Measurements from ENCODE around the gene NOTCH3. TPM values are rescaled to one million over a fixed set of nuclear protein-coding genes. Genes with fewer than 3 reads are reported as not detected.

NOTCH3 gene
- total RNA-seq, 1 experiment from 2014 or later: 164 TPM

DNA sequence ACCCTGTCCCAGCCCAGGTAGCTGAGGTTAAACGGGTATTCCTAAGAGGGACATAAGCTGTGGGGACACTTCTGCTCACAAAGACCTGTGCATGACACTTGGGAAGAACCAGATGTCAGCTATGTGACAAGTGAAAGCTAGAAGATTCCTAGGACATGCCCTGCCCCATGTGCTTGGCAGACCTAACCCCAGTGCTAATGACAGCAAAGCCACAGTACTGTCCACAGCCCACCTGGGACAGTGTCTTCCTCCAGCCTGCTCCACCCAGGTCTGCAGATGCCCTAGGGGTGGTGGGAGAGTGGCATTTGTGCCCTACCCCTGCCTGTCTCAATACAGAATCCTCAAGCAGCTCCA is 49.8 kb upstream of the NOTCH3 start:
- no peaks in the 10 kb centered on the region for H3K9me3 ChIP-seq (ENCODE audit: control insufficient read depth, low read depth, low read length)
- no peaks in the 10 kb centered on the region for H3K79me2 ChIP-seq (ENCODE audit: insufficient read depth, low read length)
- no peak overlapping the region for H3K23ac ChIP-seq (ENCODE audit: insufficient read length, low read depth, low read length)
- no peaks in the 10 kb centered on the region for H3K9me3 Mint-ChIP-seq
- no peak overlapping the region for H3K56ac ChIP-seq (ENCODE audit: insufficient read length, low read depth, low read length)
- H3K4me2 ChIP-seq (ENCODE audit: insufficient read depth, insufficient read length, low read length): no peak overlapping the region
- H2AFZ ChIP-seq (ENCODE audit: low read length): no peak overlapping the region
- H4K20me1 ChIP-seq (ENCODE audit: control insufficient read depth, insufficient read depth, insufficient read length): peaks cover 2% of the 10 kb centered on the region
- no peak for DNase-seq
- no peak overlapping the region for H2BK15ac ChIP-seq (ENCODE audit: low read depth, low read length)
- no peak overlapping the region for H3K18ac ChIP-seq (ENCODE audit: insufficient read length, low read depth, low read length)
- no CpG with 5 or more reads among the region's 1 CpG for whole genome bisulfite sequencing (ENCODE audit: extremely low coverage, insufficient read length, low lambda C conversion rate)
- no peaks in the 10 kb centered on the region for H3K79me1 ChIP-seq (ENCODE audit: insufficient read depth, low read depth, low read length, poor library complexity, severe bottlenecking)
- H3K27me3 ChIP-seq (ENCODE audit: insufficient read depth, low read length): no peaks in the 10 kb centered on the region
- no peak overlapping the region for H3K9ac ChIP-seq (ENCODE audit: extremely low read depth, insufficient read length, low read length)
- no peak overlapping the region for H2BK12ac ChIP-seq (ENCODE audit: insufficient read length, low read depth, low read length)
- peaks cover 39 to 73% (median 69%) of the 10 kb centered on the region in 3 experiments; a peak in 6 of 7 replicates for H3K36me3 Mint-ChIP-seq (ENCODE audit: insufficient read depth in 1 of 3, low read depth in 3 of 3)
- H4K91ac ChIP-seq (ENCODE audit: insufficient read length, low read depth, low read length): no peak overlapping the region
- no peak overlapping the region for H2BK120ac ChIP-seq (ENCODE audit: low read depth, low read length, poor library complexity, severe bottlenecking)
- no peak overlapping the region for H3K27ac Mint-ChIP-seq
- H3K4me1 Mint-ChIP-seq: peaks cover 14 to 27% of the 10 kb centered on the region in 2 experiments
- H3K14ac ChIP-seq (ENCODE audit: insufficient read depth, low read length): no peak overlapping the region; the same call in 1 of the 2 replicates
- H4K8ac ChIP-seq (replicated peaks; ENCODE audit: insufficient read length, low read depth, low read length): no peak overlapping the region
- H3K23me2 ChIP-seq (ENCODE audit: insufficient read length, low read depth, low read length, poor library complexity, severe bottlenecking): no peaks in the 10 kb centered on the region
- no peak overlapping the region for H3K4me3 Mint-ChIP-seq
- H4K5ac ChIP-seq (ENCODE audit: insufficient read length, low read depth, low read length): no peak overlapping the region
- no peak overlapping the region for H2BK20ac ChIP-seq (ENCODE audit: low read depth, low read length, poor library complexity, severe bottlenecking)
- no peak overlapping the region for H3K4ac ChIP-seq (ENCODE audit: low read depth, low read length)
- H2BK5ac ChIP-seq (ENCODE audit: insufficient read length, low read length): no peak overlapping the region
- H2AK5ac ChIP-seq (ENCODE audit: insufficient read length, low read length): no peak overlapping the region
- H3K27me3 Mint-ChIP-seq (ENCODE audit: low read depth): no peaks in the 10 kb centered on the region
- no peaks in the 10 kb centered on the region for H3K4me1 ChIP-seq (ENCODE audit: insufficient read depth, low read length)
- TF ChIP-seq, protein P1, sequence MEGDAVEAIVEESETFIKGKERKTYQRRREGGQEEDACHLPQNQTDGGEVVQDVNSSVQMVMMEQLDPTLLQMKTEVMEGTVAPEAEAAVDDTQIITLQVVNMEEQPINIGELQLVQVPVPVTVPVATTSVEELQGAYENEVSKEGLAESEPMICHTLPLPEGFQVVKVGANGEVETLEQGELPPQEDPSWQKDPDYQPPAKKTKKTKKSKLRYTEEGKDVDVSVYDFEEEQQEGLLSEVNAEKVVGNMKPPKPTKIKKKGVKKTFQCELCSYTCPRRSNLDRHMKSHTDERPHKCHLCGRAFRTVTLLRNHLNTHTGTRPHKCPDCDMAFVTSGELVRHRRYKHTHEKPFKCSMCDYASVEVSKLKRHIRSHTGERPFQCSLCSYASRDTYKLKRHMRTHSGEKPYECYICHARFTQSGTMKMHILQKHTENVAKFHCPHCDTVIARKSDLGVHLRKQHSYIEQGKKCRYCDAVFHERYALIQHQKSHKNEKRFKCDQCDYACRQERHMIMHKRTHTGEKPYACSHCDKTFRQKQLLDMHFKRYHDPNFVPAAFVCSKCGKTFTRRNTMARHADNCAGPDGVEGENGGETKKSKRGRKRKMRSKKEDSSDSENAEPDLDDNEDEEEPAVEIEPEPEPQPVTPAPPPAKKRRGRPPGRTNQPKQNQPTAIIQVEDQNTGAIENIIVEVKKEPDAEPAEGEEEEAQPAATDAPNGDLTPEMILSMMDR (conservative IDR thresholded peaks at IDR 0.05): no peak
- H3T11ph ChIP-seq (ENCODE audit: low read length): no peak overlapping the region
- no peak overlapping the region for H3K27ac ChIP-seq (ENCODE audit: insufficient read length, low read depth, low read length)

Data from H9 (cell line).